GM19025 (cell line): ENCODE results near the gene ZBTB5.
"Not testable (repeated sequence)": the region's sequence is repeated elsewhere in the genome, so short reads cannot be mapped to it uniquely, and the experiment has no call there.

Experiments
- ATAC-seq: cut with Tn5 transposase; IDR thresholded peaks from one replicate; pipeline ENCODE4 v1.9.1; 2021; ENCODE audit warnings: mild to moderate bottlenecking, low read depth, moderate library complexity; ENCODE audit not compliant: unreplicated experiment

The ZBTB5 gene

GRCh38 chr9:37410354-37410861, 54.8 kb downstream of the ZBTB5 start:
- no peak for ATAC-seq

DNA sequence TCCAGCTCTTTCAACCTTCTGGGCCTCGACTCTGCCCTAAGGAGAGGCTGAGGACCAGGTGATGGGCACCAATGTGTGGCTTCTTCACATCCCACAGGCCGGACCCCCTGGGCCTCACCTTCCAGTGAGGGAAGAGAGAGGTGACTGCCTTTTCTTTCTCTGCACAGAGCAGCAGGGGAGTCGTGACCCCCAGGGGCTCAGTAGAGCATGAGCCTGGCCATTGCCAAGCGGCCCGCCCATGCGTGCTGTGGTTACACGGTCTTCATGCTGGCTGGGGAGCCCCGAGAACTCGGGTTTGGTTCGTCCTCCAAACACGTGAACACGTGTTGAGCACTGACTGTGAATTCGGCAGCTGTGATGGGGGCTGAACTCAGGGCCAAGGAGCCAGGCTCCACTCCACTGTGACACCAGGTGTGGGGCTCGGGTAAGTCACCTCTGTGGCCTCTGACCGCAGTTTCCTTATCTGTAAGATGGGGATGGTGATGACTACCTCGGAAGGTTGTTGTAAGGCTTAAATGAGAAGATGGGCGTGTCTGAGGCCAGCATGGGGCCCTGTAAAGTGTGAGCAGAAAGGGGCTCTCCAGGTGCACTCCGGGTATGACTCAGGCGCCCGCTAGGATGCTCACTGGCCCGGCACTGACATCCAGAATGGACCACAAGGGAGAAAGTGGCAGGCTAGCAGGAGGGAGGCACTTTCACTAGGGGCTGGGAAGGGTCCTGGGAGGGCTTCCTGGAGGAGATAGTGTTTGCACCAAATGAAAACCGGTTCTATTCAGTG, 56.1 kb downstream of the ZBTB5 start:
- ATAC-seq = peak; percentile 84

GRCh38 chr9:37407468-37407867, 57.8 kb downstream of the ZBTB5 start:
- no peak for ATAC-seq

- no peak for ATAC-seq
Observed at GRCh38 chr9:37406603-37407401, 58.4 kb downstream of the ZBTB5 start.

- no peak for ATAC-seq
Observed at GRCh38 chr9:37405764-37406380, 59.4 kb downstream of the ZBTB5 start.

- no peak for ATAC-seq
Observed at GRCh38 chr9:37405350-37405749, 59.9 kb downstream of the ZBTB5 start.

DNA sequence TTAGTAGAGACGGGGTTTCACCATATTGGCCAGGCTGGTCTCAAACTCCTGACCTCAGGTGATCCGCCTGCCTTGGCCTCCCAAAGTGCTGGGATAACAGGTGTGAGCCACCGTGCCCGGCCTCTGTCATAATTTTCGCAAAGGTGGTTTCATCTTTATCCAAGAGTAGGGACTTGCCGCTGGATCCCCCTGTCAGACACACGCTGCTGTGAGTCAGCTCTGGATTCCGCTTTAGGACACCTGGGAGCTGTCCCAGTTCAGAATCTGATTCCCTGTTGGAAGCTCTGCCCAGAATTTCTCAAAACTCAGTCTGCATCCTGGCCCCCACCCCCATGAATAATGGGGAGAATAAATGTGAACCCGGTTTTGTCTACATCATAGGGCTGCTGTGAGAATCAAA, 60.7 kb downstream of the ZBTB5 start:
- ATAC-seq = no peak

- no peak for ATAC-seq
Observed at GRCh38 chr9:37399336-37399735, 65.9 kb downstream of the ZBTB5 start.

DNA sequence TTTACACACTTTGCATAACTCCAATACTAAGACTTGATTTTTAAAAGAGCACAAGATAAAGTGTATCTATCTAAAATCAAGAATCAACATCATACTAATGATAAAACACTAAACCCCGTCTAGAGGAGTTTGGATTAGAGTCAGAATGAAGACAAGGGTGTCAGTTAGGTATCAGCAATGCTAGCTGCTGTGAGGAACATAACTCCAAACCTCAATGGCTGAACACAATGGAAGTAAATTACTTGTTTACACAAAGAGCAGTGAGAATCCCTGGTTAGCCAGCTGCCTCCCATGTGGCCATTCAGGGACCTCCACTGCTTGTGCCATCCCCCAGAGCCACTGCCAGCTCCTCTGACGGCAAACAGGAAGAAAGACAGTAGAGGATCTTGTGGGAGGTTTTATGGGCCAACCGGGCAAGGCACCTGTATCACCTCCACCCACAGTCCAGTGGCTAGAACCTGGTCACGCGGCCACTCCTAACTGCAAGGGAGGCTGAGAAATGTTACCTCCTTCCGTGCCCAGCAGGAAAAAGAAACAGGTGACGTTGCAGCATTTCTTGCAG, 66.7 kb downstream of the ZBTB5 start:
- ATAC-seq = no peak

GRCh38 chr9:37397948-37398347, 67.3 kb downstream of the ZBTB5 start:
- ATAC-seq = not testable (repeated sequence)

DNA sequence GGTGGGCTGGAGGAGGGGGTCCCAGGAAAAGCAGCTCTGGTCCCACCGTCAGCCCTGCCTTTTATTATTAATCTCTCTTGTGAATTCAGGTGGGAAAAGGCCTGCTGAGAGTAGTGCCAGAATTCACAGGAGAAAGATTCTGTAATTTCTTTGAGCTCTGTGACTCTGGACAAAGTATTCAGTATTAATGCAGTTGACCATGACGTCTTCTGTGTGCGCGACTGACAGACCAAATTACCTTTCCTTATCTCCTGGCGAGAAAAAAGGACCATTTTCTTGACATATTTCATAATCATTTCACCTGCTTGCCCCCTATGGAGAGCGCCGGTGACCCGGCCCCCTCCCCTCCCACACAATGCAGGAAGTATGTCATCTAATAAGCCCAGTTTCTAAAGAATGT, 69.6 kb downstream of the ZBTB5 start:
- no peak for ATAC-seq

- ATAC-seq = no peak
Observed at GRCh38 chr9:37395229-37395628, 70.0 kb downstream of the ZBTB5 start.

- ATAC-seq = no peak
Observed at GRCh38 chr9:37392272-37392671, 73.0 kb downstream of the ZBTB5 start.

DNA sequence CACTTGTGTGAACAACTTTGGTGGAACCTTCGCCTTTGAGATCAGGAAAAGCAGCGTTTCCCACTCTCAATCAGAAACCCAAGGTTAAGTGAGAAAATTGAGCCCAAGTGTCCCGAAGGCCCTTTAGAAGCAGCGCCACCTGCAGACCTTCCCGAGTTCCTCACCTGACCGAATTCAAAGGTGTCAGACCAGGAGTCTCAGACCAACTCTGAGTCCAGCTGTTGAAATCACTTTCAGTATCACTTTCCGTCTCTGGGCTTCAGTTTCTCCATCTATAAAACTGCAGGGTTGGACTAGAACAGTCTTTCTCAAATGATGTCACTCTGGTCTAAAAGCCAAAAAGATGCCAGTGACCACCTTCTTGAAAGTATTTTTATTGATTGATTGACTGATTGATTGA, 74.5 kb downstream of the ZBTB5 start:
- peak; percentile 94 for ATAC-seq
